GM12801 (cell line): ENCODE measurements around the gene MRPL39.

Experiments
- TF ChIP-seq, protein P1 (sequence below): IDR thresholded peaks from one replicate; pipeline ENCODE4 v1.5.1; 2011; ENCODE audit warnings: control low read depth; ENCODE audit not compliant: insufficient read length; ENCODE audit errors: extremely low read depth

Gene MRPL39

DNA sequence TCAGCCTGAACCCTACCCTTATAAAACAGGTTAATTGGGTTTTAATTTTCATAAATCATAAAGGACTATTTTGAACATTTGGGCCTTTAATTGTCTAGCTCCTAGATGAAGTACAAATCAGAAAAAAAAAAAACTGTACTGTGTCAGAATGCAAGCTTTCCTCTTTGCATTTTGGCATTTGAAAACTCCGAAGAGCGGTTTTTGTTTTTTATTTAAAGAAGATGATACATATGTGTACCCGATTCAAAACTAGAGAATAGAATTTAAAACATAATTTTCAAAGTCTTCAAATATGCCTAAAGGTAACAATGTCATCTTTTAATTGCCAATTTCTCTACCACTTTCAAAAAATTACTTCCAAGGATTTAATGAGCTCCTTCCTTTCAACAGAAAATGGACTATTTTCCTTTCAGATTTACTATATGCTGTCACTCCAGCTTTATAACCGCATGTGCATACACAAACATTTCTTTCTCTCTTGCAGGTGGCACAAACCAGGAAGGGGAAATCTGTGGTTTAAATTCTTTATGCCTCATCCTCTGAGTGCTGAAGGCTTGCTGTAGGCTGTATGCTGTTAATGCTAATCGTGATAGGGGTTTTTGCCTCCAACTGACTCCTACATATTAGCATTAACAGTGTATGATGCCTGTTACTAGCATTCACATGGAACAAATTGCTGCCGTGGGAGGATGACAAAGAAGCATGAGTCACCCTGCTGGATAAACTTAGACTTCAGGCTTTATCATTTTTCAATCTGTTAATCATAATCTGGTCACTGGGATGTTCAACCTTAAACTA lies 33.7 kb downstream of the MRPL39 start:
- TF ChIP-seq, protein P1, sequence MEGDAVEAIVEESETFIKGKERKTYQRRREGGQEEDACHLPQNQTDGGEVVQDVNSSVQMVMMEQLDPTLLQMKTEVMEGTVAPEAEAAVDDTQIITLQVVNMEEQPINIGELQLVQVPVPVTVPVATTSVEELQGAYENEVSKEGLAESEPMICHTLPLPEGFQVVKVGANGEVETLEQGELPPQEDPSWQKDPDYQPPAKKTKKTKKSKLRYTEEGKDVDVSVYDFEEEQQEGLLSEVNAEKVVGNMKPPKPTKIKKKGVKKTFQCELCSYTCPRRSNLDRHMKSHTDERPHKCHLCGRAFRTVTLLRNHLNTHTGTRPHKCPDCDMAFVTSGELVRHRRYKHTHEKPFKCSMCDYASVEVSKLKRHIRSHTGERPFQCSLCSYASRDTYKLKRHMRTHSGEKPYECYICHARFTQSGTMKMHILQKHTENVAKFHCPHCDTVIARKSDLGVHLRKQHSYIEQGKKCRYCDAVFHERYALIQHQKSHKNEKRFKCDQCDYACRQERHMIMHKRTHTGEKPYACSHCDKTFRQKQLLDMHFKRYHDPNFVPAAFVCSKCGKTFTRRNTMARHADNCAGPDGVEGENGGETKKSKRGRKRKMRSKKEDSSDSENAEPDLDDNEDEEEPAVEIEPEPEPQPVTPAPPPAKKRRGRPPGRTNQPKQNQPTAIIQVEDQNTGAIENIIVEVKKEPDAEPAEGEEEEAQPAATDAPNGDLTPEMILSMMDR: no peak

DNA sequence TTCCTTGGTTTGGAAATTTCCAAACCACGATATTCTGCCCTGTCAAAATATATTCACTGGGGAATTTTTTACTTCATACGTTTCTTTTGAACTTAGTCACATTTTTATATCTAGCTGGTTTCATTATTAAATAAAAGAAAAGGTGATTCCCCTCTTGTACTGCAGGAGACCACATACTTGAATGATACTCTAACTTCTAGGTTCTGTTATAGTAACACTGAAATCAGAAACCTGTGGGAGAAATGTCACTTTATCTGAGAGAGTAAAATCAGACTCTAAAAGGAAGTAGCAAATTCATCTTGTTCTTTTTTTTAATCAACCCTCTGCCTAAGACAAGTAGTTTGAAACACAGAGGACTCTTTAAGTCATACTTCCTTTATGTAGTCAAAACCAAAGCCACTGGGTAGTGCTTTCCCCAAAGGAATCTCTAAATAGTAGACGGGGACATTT lies 34.4 kb downstream of the MRPL39 start:
- TF ChIP-seq, protein P1: no peak

DNA sequence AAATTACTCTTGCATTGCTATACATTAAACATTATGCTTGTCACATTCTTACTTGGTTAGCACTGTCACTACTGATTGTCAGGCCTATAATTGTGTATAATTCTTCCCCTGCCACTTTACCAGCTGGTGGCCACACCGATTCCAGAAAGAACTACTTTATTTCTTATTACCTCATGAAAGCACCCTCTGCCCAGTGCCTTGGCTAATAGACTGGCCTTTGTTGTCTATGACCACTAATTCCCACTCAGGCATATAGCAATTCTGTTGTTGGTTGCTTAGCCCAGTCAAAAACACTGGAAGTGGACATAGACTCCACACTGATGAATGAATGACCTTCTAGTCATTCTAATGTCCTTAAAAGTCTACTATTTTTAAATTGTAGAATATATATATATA lies 35.6 kb downstream of the MRPL39 start:
- TF ChIP-seq, protein P1: no peak

DNA sequence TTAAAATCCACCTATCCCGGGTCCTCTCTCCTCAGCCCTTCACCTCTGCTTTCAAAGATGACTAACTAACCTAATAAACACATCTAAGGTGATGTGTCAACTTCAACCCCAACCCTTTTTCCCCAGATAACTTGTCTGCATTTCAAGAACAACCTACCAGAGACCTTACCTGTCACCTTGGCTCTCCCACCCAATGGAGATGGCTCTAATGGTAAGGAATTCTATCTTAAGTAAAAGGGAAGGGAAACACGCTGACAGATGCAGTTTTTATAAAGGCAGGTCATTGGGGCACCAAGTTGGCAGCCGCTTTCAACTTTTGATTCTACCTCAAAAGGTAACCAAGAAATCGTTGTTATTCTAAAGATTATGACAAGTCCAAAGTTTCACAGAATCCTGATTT lies 37.6 kb downstream of the MRPL39 start:
- TF ChIP-seq, protein P1: no peak

DNA sequence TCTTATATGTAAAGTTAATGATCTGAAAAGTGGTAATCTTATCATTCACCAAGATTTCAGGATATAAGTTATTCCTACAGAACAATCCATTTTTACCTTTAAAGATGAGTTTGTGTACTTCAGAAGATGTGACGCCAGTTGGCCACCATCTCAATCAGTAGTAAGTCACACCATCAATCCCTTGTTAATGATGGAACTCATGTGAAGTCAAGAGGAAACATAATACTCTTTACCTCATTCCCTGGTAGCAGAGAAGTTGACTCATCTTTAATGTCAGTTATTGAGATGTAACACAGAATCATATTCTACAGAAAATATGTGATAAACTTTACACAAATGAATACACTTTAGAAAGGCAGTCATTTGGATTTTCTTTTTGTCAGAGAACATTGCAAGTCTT lies 38.2 kb downstream of the MRPL39 start:
- TF ChIP-seq, protein P1: no peak

DNA sequence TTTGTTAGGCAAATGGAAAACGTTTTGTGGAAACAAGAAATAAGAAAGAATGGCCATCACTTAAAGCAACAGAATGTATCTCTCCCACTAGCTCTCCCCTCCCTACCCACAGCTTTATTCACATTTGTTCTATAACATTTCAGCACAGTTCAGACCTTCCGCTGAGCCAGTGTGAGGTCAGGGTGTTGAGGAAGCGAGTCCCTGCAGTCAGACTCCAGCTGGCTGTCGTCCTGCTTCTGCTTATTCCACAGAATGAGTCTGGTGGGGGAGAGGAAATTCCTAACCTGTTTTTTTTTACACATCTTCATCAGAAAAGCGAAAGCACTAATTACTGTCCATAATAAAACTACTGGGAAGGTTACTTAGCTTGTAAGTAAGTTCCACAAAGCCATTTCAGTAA lies 39.0 kb downstream of the MRPL39 start:
- TF ChIP-seq, protein P1: no peak

DNA sequence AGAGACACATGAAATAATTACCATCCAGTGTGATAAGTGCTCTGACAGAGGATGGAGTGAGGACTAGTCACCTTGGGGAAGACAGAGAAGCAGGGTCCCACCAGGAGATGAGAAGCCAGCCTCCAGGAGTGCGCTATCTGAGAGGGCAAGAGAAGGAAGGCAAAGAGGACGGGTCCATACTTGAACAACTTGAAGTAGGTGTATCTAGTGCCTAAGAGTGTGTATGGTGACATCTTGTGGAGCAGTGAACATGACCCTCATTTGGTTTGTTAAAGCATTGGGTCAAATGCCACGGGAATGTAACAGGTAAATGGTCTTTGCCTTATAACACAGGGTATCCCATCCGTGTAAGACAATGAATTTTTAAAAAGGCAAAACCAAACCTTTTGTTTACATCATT lies 39.8 kb downstream of the MRPL39 start:
- TF ChIP-seq, protein P1: no peak
